Activated B cell treated with CpG ODN at 0.5 μM for 24 hours (primary cell): ENCODE measurements around the gene GARRE1. TPM values are rescaled to one million over a fixed set of nuclear protein-coding genes. Genes with fewer than 3 reads are reported as not detected.

Source experiments
- ATAC-seq: fragments of 200-7000 bp; cut with Tn5 transposase; one replicate; pipeline ENCODE4 v1.10.0; 2021; ENCODE audit warnings: low read depth, mild to moderate bottlenecking, moderate library complexity
- CTCF ChIA-PET: fragments of 350-600 bp; sonication (Branson Sonifier 250); formaldehyde crosslinking; loops from one replicate; lab custom pipeline; 2021; ENCODE audit warnings: antibody characterized with exemption; lab: Charles Lee
- POLR2A ChIA-PET: fragments of 350-600 bp; sonication (Branson Sonifier 250); formaldehyde crosslinking; loops from one replicate; lab custom pipeline; 2021; ENCODE audit warnings: antibody characterized with exemption; lab: Charles Lee
- DNase-seq: peaks from one replicate; pipeline ENCODE4 v3.0.0; 2022
- H3K27ac Mint-ChIP-seq: one replicate; pipeline ENCODE4 v1.8.0; 2020; ENCODE audit warnings: mixed read lengths
- H3K27me3 Mint-ChIP-seq: one replicate; pipeline ENCODE4 v1.8.0; 2021; ENCODE audit warnings: mixed read lengths
- H3K36me3 Mint-ChIP-seq: one replicate; pipeline ENCODE4 v1.8.0; 2021; ENCODE audit warnings: low read depth, mixed read lengths
- H3K4me1 Mint-ChIP-seq: one replicate; pipeline ENCODE4 v1.8.0; 2021; ENCODE audit warnings: mixed read lengths
- H3K4me3 Mint-ChIP-seq: one replicate; pipeline ENCODE4 v1.8.0; 2020; ENCODE audit warnings: mild to moderate bottlenecking, mixed read lengths
- H3K9me3 Mint-ChIP-seq: one replicate; pipeline ENCODE4 v1.8.0; 2020; ENCODE audit warnings: mixed read lengths
- CTCF ChIP-seq: fragments of 200-600 bp; IDR thresholded peaks from one replicate; pipeline ENCODE4 v1.8.0; 2022; ENCODE audit warnings: antibody characterized with exemption, mild to moderate bottlenecking
- intact Hi-C: fragments of 100-400 bp; cut with micrococcal nuclease; formaldehyde crosslinking; loops from one replicate; pipeline ENCODE4 v1.15.1; 2024
- total RNA-seq: library from RNA; stranded (reverse); gene quantifications from 2 replicates; pipeline ENCODE4 v1.2.3, GENCODE V29; 2022

The GARRE1 gene
- total RNA-seq, 1 donor from 2014 or later = 30.6 TPM

GRCh38 chr19:34299576-34299975 lies 45.2 kb downstream of the GARRE1 start:
- ChIA-PET POLR2A (no interaction called here), CTCF (no interaction called here)
- no peak for DNase-seq
- Mint-ChIP-seq H3K4me3 (no peak overlapping the region), H3K36me3 (peaks cover 37% of the 10 kb centered on the region), H3K27me3 (no peaks in the 10 kb centered on the region), H3K9me3 (no peaks in the 10 kb centered on the region), H3K27ac (no peak overlapping the region), H3K4me1 (no peaks in the 10 kb centered on the region)
- no peak for TF ChIP-seq CTCF
- intact Hi-C loops = no loop called here
- ATAC-seq = no peak

GRCh38 chr19:34300380-34300779 lies 46.0 kb downstream of the GARRE1 start:
- Mint-ChIP-seq H3K36me3 (peaks cover 43% of the 10 kb centered on the region), H3K9me3 (no peaks in the 10 kb centered on the region), H3K27me3 (no peaks in the 10 kb centered on the region), H3K4me1 (no peaks in the 10 kb centered on the region), H3K27ac (no peak overlapping the region), H3K4me3 (no peak overlapping the region)
- TF ChIP-seq CTCF = no peak
- ChIA-PET POLR2A (no interaction called here), CTCF (no interaction called here)
- no peak for DNase-seq
- intact Hi-C loops = no loop called here
- no peak for ATAC-seq

- no peak for DNase-seq
- H3K4me3 Mint-ChIP-seq = no peak overlapping the region
- intact Hi-C loops = no loop called here
- no peak overlapping the region for H3K27ac Mint-ChIP-seq
- no peaks in the 10 kb centered on the region for H3K27me3 Mint-ChIP-seq
- H3K4me1 Mint-ChIP-seq = no peaks in the 10 kb centered on the region
- ATAC-seq = no peak
- ChIA-PET CTCF (no interaction called here), POLR2A (no interaction called here)
- H3K36me3 Mint-ChIP-seq = peaks cover 49% of the 10 kb centered on the region
- TF ChIP-seq CTCF = no peak
- H3K9me3 Mint-ChIP-seq = no peaks in the 10 kb centered on the region
Measured at GRCh38 chr19:34300962-34301361, 46.6 kb downstream of the GARRE1 start.

Other genes with a start within 250 kb of the GARRE1 start
- gene LSM14A, start 82.0 kb upstream of the GARRE1 start, total RNA-seq = 136 and 142 TPM in 2 replicates
- gene GPI, start 110.6 kb downstream of the GARRE1 start, total RNA-seq = 144 and 151 TPM in 2 replicates
- 13.4 and 18.6 TPM in 2 replicates for gene PDCD2L, start 149.8 kb downstream of the GARRE1 start, total RNA-seq
- gene UBA2, start 173.8 kb downstream of the GARRE1 start, total RNA-seq = 85.3 and 85.9 TPM in 2 replicates
- 0.07 and 0.38 TPM in 2 replicates for gene WTIP, start 227.2 kb downstream of the GARRE1 start, total RNA-seq